Vagina (tissue), 2 donors: ENCODE data around the gene CELA3A.

Source experiments
- POLR2A ChIP-seq, 2 donors: fragments of 450-650 bp; IDR thresholded peaks; one replicate each; pipeline ENCODE4 v1.6.1; 2017; ENCODE audit warnings: antibody characterized with exemption in 2 of 2, mild to moderate bottlenecking in 2 of 2, moderate library complexity in 2 of 2
- POLR2AphosphoS5 ChIP-seq, 2 donors: sonication (generic); formaldehyde crosslinking; IDR thresholded peaks; one replicate each; pipeline ENCODE4 v1.9.0; 2017; ENCODE audit warnings: antibody characterized with exemption in 2 of 2, mild to moderate bottlenecking in 2 of 2, low read depth in 1 of 2; ENCODE audit not compliant: insufficient read depth in 1 of 2
- TF ChIP-seq, protein P1 (sequence below), 3 experiments: fragments of 450-650 bp in 2 of 3; fragments of 200-600 bp in 1 of 3; sonication (generic) in 1 of 3; IDR thresholded peaks; one replicate each; pipeline ENCODE4 v1.5.1; 2017 to 2019; ENCODE audit warnings: antibody characterized with exemption in 3 of 3, mild to moderate bottlenecking in 2 of 3, moderate library complexity in 2 of 3

- TF ChIP-seq POLR2A (IDR thresholded peaks at IDR 0.05) (no peak), POLR2AphosphoS5 (IDR thresholded peaks at IDR 0.05; ENCODE audit: insufficient read depth in 1 of 2, low read depth in 1 of 2) (no peak)
- TF ChIP-seq, protein P1, sequence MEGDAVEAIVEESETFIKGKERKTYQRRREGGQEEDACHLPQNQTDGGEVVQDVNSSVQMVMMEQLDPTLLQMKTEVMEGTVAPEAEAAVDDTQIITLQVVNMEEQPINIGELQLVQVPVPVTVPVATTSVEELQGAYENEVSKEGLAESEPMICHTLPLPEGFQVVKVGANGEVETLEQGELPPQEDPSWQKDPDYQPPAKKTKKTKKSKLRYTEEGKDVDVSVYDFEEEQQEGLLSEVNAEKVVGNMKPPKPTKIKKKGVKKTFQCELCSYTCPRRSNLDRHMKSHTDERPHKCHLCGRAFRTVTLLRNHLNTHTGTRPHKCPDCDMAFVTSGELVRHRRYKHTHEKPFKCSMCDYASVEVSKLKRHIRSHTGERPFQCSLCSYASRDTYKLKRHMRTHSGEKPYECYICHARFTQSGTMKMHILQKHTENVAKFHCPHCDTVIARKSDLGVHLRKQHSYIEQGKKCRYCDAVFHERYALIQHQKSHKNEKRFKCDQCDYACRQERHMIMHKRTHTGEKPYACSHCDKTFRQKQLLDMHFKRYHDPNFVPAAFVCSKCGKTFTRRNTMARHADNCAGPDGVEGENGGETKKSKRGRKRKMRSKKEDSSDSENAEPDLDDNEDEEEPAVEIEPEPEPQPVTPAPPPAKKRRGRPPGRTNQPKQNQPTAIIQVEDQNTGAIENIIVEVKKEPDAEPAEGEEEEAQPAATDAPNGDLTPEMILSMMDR (IDR thresholded peaks at IDR 0.05): no peak
Measured at GRCh38 chr1:22044690-22045420, 43.4 kb downstream of the CELA3A start.
